Osteocyte (in vitro differentiated cells): ENCODE measurements around the gene TESK2. TPM values are rescaled to one million over a fixed set of nuclear protein-coding genes. Genes with fewer than 3 reads are reported as not detected.
"Not testable (repeated sequence)": the region's sequence is repeated elsewhere in the genome, so short reads cannot be mapped to it uniquely, and the experiment has no call there.

ENCODE experiments used
- DNase-seq: peaks from one replicate; pipeline ENCODE4 v3.0.0; 2021; ENCODE audit warnings: mixed read lengths; ENCODE audit not compliant: unreplicated experiment; ENCODE audit errors: extremely low spot score
- H3K27ac Mint-ChIP-seq: one replicate; pipeline ENCODE4 v1.8.0; 2021; ENCODE audit warnings: mild to moderate bottlenecking, mixed read lengths; ENCODE audit not compliant: unreplicated experiment
- H3K27me3 Mint-ChIP-seq: one replicate; pipeline ENCODE4 v1.8.0; 2021; ENCODE audit warnings: mixed read lengths; ENCODE audit not compliant: unreplicated experiment
- H3K36me3 Mint-ChIP-seq: one replicate; pipeline ENCODE4 v1.8.0; 2021; ENCODE audit warnings: mixed read lengths; ENCODE audit not compliant: unreplicated experiment
- H3K4me1 Mint-ChIP-seq: one replicate; pipeline ENCODE4 v1.8.0; 2021; ENCODE audit warnings: mixed read lengths; ENCODE audit not compliant: unreplicated experiment
- H3K4me3 Mint-ChIP-seq: one replicate; pipeline ENCODE4 v1.8.0; 2021; ENCODE audit warnings: mild to moderate bottlenecking, moderate library complexity, mixed read lengths; ENCODE audit not compliant: unreplicated experiment
- H3K9me3 Mint-ChIP-seq: one replicate; pipeline ENCODE4 v1.8.0; 2021; ENCODE audit warnings: mixed read lengths; ENCODE audit not compliant: unreplicated experiment
- CTCF ChIP-seq: fragments of 200-600 bp; sonication (generic); IDR thresholded peaks from 2 replicates; pipeline ENCODE4 v1.5.0; 2021; ENCODE audit warnings: antibody characterized with exemption, mild to moderate bottlenecking, moderate library complexity
- total RNA-seq: library from RNA; stranded (reverse); gene quantifications from 2 replicates; pipeline ENCODE4 v1.2.1, GENCODE V29; 2021

TESK2 gene
- total RNA-seq, 1 donor from 2014 or later = 2.7 TPM

GRCh38 chr1:45521413-45522323, 30.7 kb upstream of the TESK2 start, which contains the start of gene PRDX1:
Gene PRDX1 (minus strand): TSS chr1:45521884. CDS start chr1:45519043, 2,841 bp downstream.
- DNase-seq = peak; percentile 99
- Mint-ChIP-seq H3K27me3 (no peaks in the 10 kb centered on the region), H3K27ac (peak within 1 kb of the TSS; percentile 99), H3K4me1 (peaks cover 31% of the 10 kb centered on the region), H3K36me3 (peaks cover 6% of the 10 kb centered on the region), H3K4me3 (peak within 1 kb of the TSS; percentile 95), H3K9me3 (no peaks in the 10 kb centered on the region)
- no peak for TF ChIP-seq CTCF

GRCh38 chr1:45519774-45520173, 28.8 kb upstream of the TESK2 start:
- H3K4me3 Mint-ChIP-seq = peak overlapping the region; percentile 95
- H3K36me3 Mint-ChIP-seq = peaks cover 23% of the 10 kb centered on the region
- not testable (repeated sequence) for H3K9me3 Mint-ChIP-seq, H3K27me3 Mint-ChIP-seq, DNase-seq
- peak overlapping the region; percentile 99 for H3K27ac Mint-ChIP-seq
- peaks cover 28% of the 10 kb centered on the region for H3K4me1 Mint-ChIP-seq

GRCh38 chr1:45518910-45519309, 27.9 kb upstream of the TESK2 start:
- Mint-ChIP-seq H3K27me3 (no peaks in the 10 kb centered on the region), H3K4me3 (peak overlapping the region; percentile 95), H3K27ac (peak overlapping the region; percentile 47), H3K36me3 (peaks cover 31% of the 10 kb centered on the region), H3K4me1 (peaks cover 28% of the 10 kb centered on the region), H3K9me3 (no peaks in the 10 kb centered on the region)
- TF ChIP-seq CTCF = no peak
- no peak for DNase-seq

GRCh38 chr1:45518366-45518765, 27.4 kb upstream of the TESK2 start:
- not testable (repeated sequence) for H3K27ac Mint-ChIP-seq, H3K4me3 Mint-ChIP-seq, H3K27me3 Mint-ChIP-seq, H3K9me3 Mint-ChIP-seq, DNase-seq
- Mint-ChIP-seq H3K4me1 (peaks cover 28% of the 10 kb centered on the region), H3K36me3 (peaks cover 36% of the 10 kb centered on the region)

GRCh38 chr1:45516465-45516864, 25.5 kb upstream of the TESK2 start:
- H3K27ac Mint-ChIP-seq = peak overlapping the region; percentile 34
- peak overlapping the region; percentile 35 for H3K4me3 Mint-ChIP-seq
- H3K27me3 Mint-ChIP-seq = no peaks in the 10 kb centered on the region

More at GRCh38 chr1:45516465-45516864, 25.5 kb upstream of the TESK2 start:
- Mint-ChIP-seq H3K4me1 (peaks cover 19% of the 10 kb centered on the region), H3K9me3 (no peaks in the 10 kb centered on the region), H3K36me3 (peaks cover 45% of the 10 kb centered on the region)
- TF ChIP-seq CTCF = no peak
- no peak for DNase-seq
